ENCODE measurements around the gene IDH3G. TPM values are rescaled to one million over a fixed set of nuclear protein-coding genes. Genes with fewer than 3 reads are reported as not detected.
"Not testable (repeated sequence)": the region's sequence is repeated elsewhere in the genome, so short reads cannot be mapped to it uniquely, and the experiment has no call there.

Gene IDH3G
- total and polyA plus RNA-seq, 5 donors: 60.6 to 68.6 (median 66.9) TPM

DNA sequence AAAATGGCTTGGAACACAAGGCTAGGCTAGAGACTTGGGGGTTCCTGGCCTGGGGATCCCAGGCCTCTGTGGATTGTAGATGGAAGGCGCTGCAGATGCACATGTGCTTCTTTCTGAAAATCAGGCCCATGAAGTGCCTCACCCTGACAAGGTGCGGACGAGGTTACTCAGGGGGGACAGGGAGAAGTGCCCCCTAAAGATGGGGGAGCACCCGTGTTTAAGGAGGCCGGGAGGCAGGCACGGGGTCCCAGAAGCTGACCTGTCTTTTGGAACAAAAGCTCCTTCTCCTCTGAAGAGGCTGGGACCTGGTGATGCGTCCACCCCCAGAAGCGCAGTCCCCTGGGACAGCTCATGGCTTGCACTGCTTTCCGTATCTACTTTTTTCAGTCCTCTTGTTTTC is 33.7 kb upstream of the IDH3G start:
- H3K9me3 ChIP-seq (ENCODE audit: control insufficient read depth, low read length): no peaks in the 10 kb centered on the region
- H3K4me3 ChIP-seq (ENCODE audit: low read length): no peak overlapping the region
- no peaks in the 10 kb centered on the region for H3K4me1 ChIP-seq (ENCODE audit: control insufficient read depth, insufficient read depth, low read length)
- ATAC-seq (no peak), DNase-seq (no peak)
- no peaks in the 10 kb centered on the region for H3K27me3 ChIP-seq (ENCODE audit: control insufficient read depth, insufficient read depth)
- WGBS: 81% methylated on average over 9 of the region's 9 CpGs
- no peak overlapping the region for H3K27ac ChIP-seq (ENCODE audit: low read length)
- intact Hi-C loops (cut with DNase I): no loop called here

GRCh38 chrX:153827016-153827415 is 32.8 kb upstream of the IDH3G start:
- Histone ChIP-seq H3K27ac (ENCODE audit: low read length) (no peak overlapping the region), H3K4me1 (ENCODE audit: control insufficient read depth, insufficient read depth, low read length) (no peaks in the 10 kb centered on the region), H3K4me3 (ENCODE audit: low read length) (no peak overlapping the region), H3K27me3 (ENCODE audit: control insufficient read depth, insufficient read depth) (no peaks in the 10 kb centered on the region), H3K9me3 (ENCODE audit: control insufficient read depth, low read length) (no peaks in the 10 kb centered on the region)
- ATAC-seq (no peak), DNase-seq (no peak)
- WGBS: 78% methylated on average over 3 of the region's 3 CpGs
- intact Hi-C loops (cut with DNase I): no loop called here

DNA sequence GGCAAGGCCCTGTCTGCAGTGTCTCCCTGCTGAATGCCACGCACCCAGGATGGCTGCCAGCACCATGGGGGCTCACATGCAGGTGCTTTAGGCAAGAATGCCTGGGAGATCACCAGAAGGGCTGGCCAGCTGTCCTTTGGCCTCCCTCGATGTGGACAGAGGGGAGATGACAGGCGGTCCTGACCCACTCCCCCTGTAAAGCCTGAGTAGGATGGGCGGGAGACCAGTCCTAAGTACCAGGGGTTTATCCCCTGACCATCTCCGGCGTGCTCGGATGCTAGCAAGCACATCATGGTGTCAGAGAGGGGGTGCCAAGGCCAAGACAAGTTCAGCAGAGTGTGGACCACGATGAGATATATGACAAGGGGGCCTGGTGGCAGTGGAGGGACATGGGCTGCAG is 30.9 kb upstream of the IDH3G start:
- Histone ChIP-seq H3K9me3 (ENCODE audit: control insufficient read depth, low read length) (no peaks in the 10 kb centered on the region), H3K27ac (ENCODE audit: low read length) (no peak overlapping the region), H3K4me3 (ENCODE audit: low read length) (no peak overlapping the region), H3K27me3 (ENCODE audit: control insufficient read depth, insufficient read depth) (no peaks in the 10 kb centered on the region), H3K4me1 (ENCODE audit: control insufficient read depth, insufficient read depth, low read length) (no peaks in the 10 kb centered on the region)
- intact Hi-C loops (cut with DNase I): no loop called here
- WGBS: 84% methylated on average over 8 of the region's 8 CpGs
- DNase-seq (no peak), ATAC-seq (no peak)

DNA sequence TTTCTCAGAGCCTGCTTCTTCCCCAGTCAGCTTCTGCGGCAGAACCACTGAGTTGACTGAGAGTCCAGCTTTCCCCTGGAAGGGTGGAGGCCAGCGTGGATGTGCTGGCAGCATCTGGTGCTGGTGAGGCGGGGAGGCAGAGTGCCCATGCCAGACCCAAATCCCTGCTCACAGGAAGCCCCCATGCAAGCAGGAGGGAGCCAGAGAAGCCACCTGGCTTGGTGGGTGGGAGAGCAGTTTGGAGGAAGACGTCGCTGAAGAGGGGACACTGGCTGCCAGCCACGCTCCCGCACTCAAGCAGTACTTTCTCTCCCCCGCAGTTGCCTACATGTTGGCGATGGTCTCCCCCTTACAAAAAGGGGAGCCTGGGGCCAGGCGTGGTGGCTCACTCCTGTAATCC is 30.2 kb upstream of the IDH3G start:
- no peak overlapping the region for H3K4me3 ChIP-seq (ENCODE audit: low read length)
- 84% methylated on average over 10 of the region's 10 CpGs for WGBS
- H3K4me1 ChIP-seq (ENCODE audit: control insufficient read depth, insufficient read depth, low read length): no peaks in the 10 kb centered on the region
- H3K9me3 ChIP-seq (ENCODE audit: control insufficient read depth, low read length): no peaks in the 10 kb centered on the region
- intact Hi-C loops (cut with DNase I): no loop called here
- no peaks in the 10 kb centered on the region for H3K27me3 ChIP-seq (ENCODE audit: control insufficient read depth, insufficient read depth)
- ATAC-seq (no peak), DNase-seq (no peak)
- no peak overlapping the region for H3K27ac ChIP-seq (ENCODE audit: low read length)

DNA sequence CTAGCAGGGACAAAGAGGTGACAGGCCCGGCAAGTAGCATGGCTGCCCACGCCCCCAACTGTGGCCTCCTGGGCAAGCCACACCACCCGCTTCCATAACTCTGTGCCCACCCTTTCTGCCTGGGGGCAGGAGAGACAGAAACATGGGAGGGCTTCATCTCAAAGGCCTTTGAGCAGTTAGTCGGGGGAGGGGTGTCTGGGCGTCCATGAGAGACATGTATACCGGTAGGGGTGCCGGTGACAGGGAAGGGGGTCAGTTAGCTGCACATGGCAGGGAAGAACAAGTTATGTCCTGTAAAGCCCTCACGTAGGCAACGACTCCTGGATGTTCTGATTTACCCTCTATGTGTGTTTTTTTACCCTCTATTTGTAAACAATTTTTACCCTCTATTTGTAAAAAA is 26.9 kb upstream of the IDH3G start:
- H3K9me3 ChIP-seq (ENCODE audit: control insufficient read depth, low read length): no peaks in the 10 kb centered on the region
- no peaks in the 10 kb centered on the region for H3K4me1 ChIP-seq (ENCODE audit: control insufficient read depth, insufficient read depth, low read length)
- intact Hi-C loops (cut with DNase I): no loop called here
- H3K27ac ChIP-seq (ENCODE audit: low read length): no peak overlapping the region
- ATAC-seq (no peak), DNase-seq (no peak)
- no peak overlapping the region for H3K4me3 ChIP-seq (ENCODE audit: low read length)
- H3K27me3 ChIP-seq (ENCODE audit: control insufficient read depth, insufficient read depth): no peaks in the 10 kb centered on the region
- WGBS: 91% methylated on average over 9 of the region's 9 CpGs

- Histone ChIP-seq H3K27ac (ENCODE audit: low read length) (no peak overlapping the region), H3K4me3 (ENCODE audit: low read length) (no peak overlapping the region), H3K9me3 (ENCODE audit: control insufficient read depth, low read length) (no peaks in the 10 kb centered on the region), H3K4me1 (ENCODE audit: control insufficient read depth, insufficient read depth, low read length) (no peaks in the 10 kb centered on the region), H3K27me3 (ENCODE audit: control insufficient read depth, insufficient read depth) (no peaks in the 10 kb centered on the region)
- 87% methylated on average over 7 of the region's 7 CpGs for WGBS
- intact Hi-C loops (cut with DNase I): no loop called here
- DNase-seq: no peak
- ATAC-seq: no peak
Measured at GRCh38 chrX:153820601-153821000, 26.4 kb upstream of the IDH3G start.

GRCh38 chrX:153819384-153820040 is 25.3 kb upstream of the IDH3G start:
- 30% methylated on average over 23 of the region's 23 CpGs for WGBS
- peak in 1 of 2 donors; percentile 18 for ATAC-seq

GRCh38 chrX:153818571-153819383 is 24.6 kb upstream of the IDH3G start:
- H3K27me3 ChIP-seq (ENCODE audit: control insufficient read depth, insufficient read depth): no peaks in the 10 kb centered on the region
- DNase-seq (peak; percentile 55 to 86 (median 77)), ATAC-seq (peak; percentile 87 to 88)
- 6% methylated on average over 65 of the region's 67 CpGs for WGBS
- H3K9me3 ChIP-seq (ENCODE audit: control insufficient read depth, low read length): no peaks in the 10 kb centered on the region
- intact Hi-C loops (cut with DNase I): no loop called here
- H3K4me1 ChIP-seq (ENCODE audit: control insufficient read depth, insufficient read depth, low read length): no peaks in the 10 kb centered on the region
- peak overlapping the region; percentile 24 for H3K4me3 ChIP-seq (ENCODE audit: low read length)
- no peak overlapping the region for H3K27ac ChIP-seq (ENCODE audit: low read length)

More at GRCh38 chrX:153819384-153820040, 25.3 kb upstream of the IDH3G start:
- intact Hi-C loops (cut with DNase I): no loop called here
- no peaks in the 10 kb centered on the region for H3K4me1 ChIP-seq (ENCODE audit: control insufficient read depth, insufficient read depth, low read length)
- H3K4me3 ChIP-seq (ENCODE audit: low read length): peak overlapping the region; percentile 24
- no peak overlapping the region for H3K27ac ChIP-seq (ENCODE audit: low read length)
- no peaks in the 10 kb centered on the region for H3K9me3 ChIP-seq (ENCODE audit: control insufficient read depth, low read length)
- no peaks in the 10 kb centered on the region for H3K27me3 ChIP-seq (ENCODE audit: control insufficient read depth, insufficient read depth)
- no peak for DNase-seq

- H3K4me3 ChIP-seq (ENCODE audit: low read length); H3K9me3 ChIP-seq (ENCODE audit: control insufficient read depth, low read length); H3K27me3 ChIP-seq (ENCODE audit: control insufficient read depth, insufficient read depth); H3K27ac ChIP-seq (ENCODE audit: low read length); DNase-seq; intact Hi-C loops (cut with DNase I); H3K4me1 ChIP-seq (ENCODE audit: control insufficient read depth, insufficient read depth, low read length); ATAC-seq: not testable (repeated sequence)
- 97% methylated on average over 9 of the region's 9 CpGs for WGBS
Measured at GRCh38 chrX:153818064-153818463, 23.9 kb upstream of the IDH3G start.

DNA sequence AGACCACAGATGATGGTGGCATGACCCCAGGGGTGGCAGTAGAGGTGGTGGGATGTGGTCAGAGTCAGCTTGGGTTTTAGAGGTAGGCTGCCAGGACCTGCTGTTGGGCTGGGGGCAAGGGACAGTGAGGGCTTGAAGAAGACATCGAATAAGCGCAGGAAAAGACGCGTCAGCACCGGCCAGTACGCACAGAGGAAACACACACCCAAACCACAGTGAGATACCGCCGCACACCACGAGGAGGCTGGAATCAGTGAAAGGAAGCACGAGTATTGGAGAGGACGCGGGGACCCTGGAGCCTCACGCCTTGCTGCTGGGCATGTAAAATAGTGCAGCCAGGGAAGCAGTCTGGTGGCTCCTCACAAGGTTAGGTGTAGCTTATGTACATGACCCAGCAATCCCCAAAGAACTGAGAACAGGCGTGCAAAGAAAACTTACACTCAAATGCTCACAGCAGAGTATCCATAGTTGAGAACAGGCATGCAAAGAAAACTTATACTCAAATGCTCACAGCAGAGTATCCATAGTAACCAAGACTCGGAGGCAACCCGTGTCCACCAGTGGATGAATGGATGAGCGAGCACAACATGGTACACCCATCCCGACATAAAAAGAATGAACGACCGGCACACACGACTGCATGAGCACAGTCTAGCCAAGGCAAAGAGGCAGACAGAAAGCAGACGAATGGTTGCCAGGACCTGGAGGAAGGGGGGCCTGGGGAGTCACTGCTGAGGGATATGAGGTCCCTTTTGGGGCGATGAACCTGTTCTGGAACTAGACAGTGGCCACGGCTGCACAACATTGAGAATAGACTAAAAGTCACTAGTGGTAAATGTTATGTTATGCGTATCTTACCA is 22.9 kb upstream of the IDH3G start:
- intact Hi-C loops (cut with DNase I): no loop called here
- Histone ChIP-seq H3K27ac (ENCODE audit: low read length) (no peak overlapping the region), H3K9me3 (ENCODE audit: control insufficient read depth, low read length) (no peaks in the 10 kb centered on the region), H3K27me3 (ENCODE audit: control insufficient read depth, insufficient read depth) (no peaks in the 10 kb centered on the region), H3K4me1 (ENCODE audit: control insufficient read depth, insufficient read depth, low read length) (no peaks in the 10 kb centered on the region), H3K4me3 (ENCODE audit: low read length) (no peak overlapping the region)
- peak in 1 of 2 donors; percentile 58 for ATAC-seq
- DNase-seq: peak in 1 of 3 donors; percentile 65
- 72% methylated on average over 25 of the region's 25 CpGs for WGBS

Measured in right cardiac atrium (tissue), 5 donors.